Measurements from ENCODE around the gene RBM5.

RBM5 gene

GRCh38 chr3:50139718-50140423 lies 51.2 kb downstream of the RBM5 start:
- Histone ChIP-seq H3K4me1 (ENCODE audit: control insufficient read depth, insufficient read depth, low read length) (peaks cover 37% of the 10 kb centered on the region), H3K9me3 (ENCODE audit: control insufficient read depth, insufficient read depth, low read depth, low read length) (no peaks in the 10 kb centered on the region), H3K36me3 (ENCODE audit: control insufficient read depth, insufficient read depth, low read length) (no peaks in the 10 kb centered on the region), H3K9ac (ENCODE audit: low read length) (no peak overlapping the region), H3K4me3 (ENCODE audit: low read depth, low read length) (no peak overlapping the region), H3K27ac (ENCODE audit: low read depth, low read length) (no peak overlapping the region), H3K27me3 (ENCODE audit: control insufficient read depth, insufficient read depth, low read length) (no peaks in the 10 kb centered on the region)

GRCh38 chr3:50140990-50141389 lies 52.3 kb downstream of the RBM5 start:
- Histone ChIP-seq H3K9me3 (ENCODE audit: control insufficient read depth, insufficient read depth, low read depth, low read length) (no peaks in the 10 kb centered on the region), H3K27ac (ENCODE audit: low read depth, low read length) (no peak overlapping the region), H3K4me3 (ENCODE audit: low read depth, low read length) (no peak overlapping the region), H3K27me3 (ENCODE audit: control insufficient read depth, insufficient read depth, low read length) (no peaks in the 10 kb centered on the region), H3K36me3 (ENCODE audit: control insufficient read depth, insufficient read depth, low read length) (no peaks in the 10 kb centered on the region), H3K9ac (ENCODE audit: low read length) (no peak overlapping the region), H3K4me1 (ENCODE audit: control insufficient read depth, insufficient read depth, low read length) (peaks cover 37% of the 10 kb centered on the region)

GRCh38 chr3:50146316-50146901 lies 57.7 kb downstream of the RBM5 start:
- H3K9ac ChIP-seq (ENCODE audit: low read length), result no peak overlapping the region
- no peak overlapping the region for H3K27ac ChIP-seq (ENCODE audit: low read depth, low read length)
- H3K4me3 ChIP-seq (ENCODE audit: low read depth, low read length), result no peak overlapping the region
- no peaks in the 10 kb centered on the region for H3K9me3 ChIP-seq (ENCODE audit: control insufficient read depth, insufficient read depth, low read depth, low read length)
- H3K4me1 ChIP-seq (ENCODE audit: control insufficient read depth, insufficient read depth, low read length), result peaks cover 26% of the 10 kb centered on the region
- no peaks in the 10 kb centered on the region for H3K27me3 ChIP-seq (ENCODE audit: control insufficient read depth, insufficient read depth, low read length)
- no peaks in the 10 kb centered on the region for H3K36me3 ChIP-seq (ENCODE audit: control insufficient read depth, insufficient read depth, low read length)

GRCh38 chr3:50147016-50147415 lies 58.3 kb downstream of the RBM5 start:
- no peaks in the 10 kb centered on the region for H3K9me3 ChIP-seq (ENCODE audit: control insufficient read depth, insufficient read depth, low read depth, low read length)
- no peak overlapping the region for H3K4me3 ChIP-seq (ENCODE audit: low read depth, low read length)
- peaks cover 32% of the 10 kb centered on the region for H3K4me1 ChIP-seq (ENCODE audit: control insufficient read depth, insufficient read depth, low read length)
- no peaks in the 10 kb centered on the region for H3K36me3 ChIP-seq (ENCODE audit: control insufficient read depth, insufficient read depth, low read length)
- 0 out of 2 replicates have a peak, but pooled peaks cover 3% of the 10 kb centered on the region for H3K27me3 ChIP-seq (ENCODE audit: control insufficient read depth, insufficient read depth, low read length)
- no peak overlapping the region for H3K9ac ChIP-seq (ENCODE audit: low read length)
- no peak overlapping the region for H3K27ac ChIP-seq (ENCODE audit: low read depth, low read length)

GRCh38 chr3:50147447-50147846 lies 58.7 kb downstream of the RBM5 start:
- Histone ChIP-seq H3K9me3 (ENCODE audit: control insufficient read depth, insufficient read depth, low read depth, low read length) (no peaks in the 10 kb centered on the region), H3K27ac (ENCODE audit: low read depth, low read length) (no peak overlapping the region), H3K4me3 (ENCODE audit: low read depth, low read length) (no peak overlapping the region), H3K9ac (ENCODE audit: low read length) (no peak overlapping the region), H3K27me3 (ENCODE audit: control insufficient read depth, insufficient read depth, low read length) (0 out of 2 replicates have a peak, but pooled peaks cover 7% of the 10 kb centered on the region), H3K36me3 (ENCODE audit: control insufficient read depth, insufficient read depth, low read length) (no peaks in the 10 kb centered on the region), H3K4me1 (ENCODE audit: control insufficient read depth, insufficient read depth, low read length) (peaks cover 35% of the 10 kb centered on the region)

GRCh38 chr3:50147861-50148260 lies 59.1 kb downstream of the RBM5 start:
- peaks cover 9% of the 10 kb centered on the region for H3K27me3 ChIP-seq (ENCODE audit: control insufficient read depth, insufficient read depth, low read length)
- H3K27ac ChIP-seq (ENCODE audit: low read depth, low read length), result no peak overlapping the region
- peaks cover 35% of the 10 kb centered on the region for H3K4me1 ChIP-seq (ENCODE audit: control insufficient read depth, insufficient read depth, low read length)
- H3K36me3 ChIP-seq (ENCODE audit: control insufficient read depth, insufficient read depth, low read length), result no peaks in the 10 kb centered on the region
- no peak overlapping the region for H3K9ac ChIP-seq (ENCODE audit: low read length)
- no peaks in the 10 kb centered on the region for H3K9me3 ChIP-seq (ENCODE audit: control insufficient read depth, insufficient read depth, low read depth, low read length)
- H3K4me3 ChIP-seq (ENCODE audit: low read depth, low read length), result no peak overlapping the region

GRCh38 chr3:50150404-50150750 lies 61.7 kb downstream of the RBM5 start:
- Histone ChIP-seq H3K9ac (ENCODE audit: low read length) (no peak overlapping the region), H3K4me1 (ENCODE audit: control insufficient read depth, insufficient read depth, low read length) (peaks cover 39% of the 10 kb centered on the region), H3K27me3 (ENCODE audit: control insufficient read depth, insufficient read depth, low read length) (peaks cover 26% of the 10 kb centered on the region), H3K27ac (ENCODE audit: low read depth, low read length) (no peak overlapping the region), H3K4me3 (ENCODE audit: low read depth, low read length) (no peak overlapping the region), H3K36me3 (ENCODE audit: control insufficient read depth, insufficient read depth, low read length) (no peaks in the 10 kb centered on the region), H3K9me3 (ENCODE audit: control insufficient read depth, insufficient read depth, low read depth, low read length) (no peaks in the 10 kb centered on the region)

- H3K9ac ChIP-seq (ENCODE audit: low read length), result no peak overlapping the region
- no peaks in the 10 kb centered on the region for H3K36me3 ChIP-seq (ENCODE audit: control insufficient read depth, insufficient read depth, low read length)
- H3K4me1 ChIP-seq (ENCODE audit: control insufficient read depth, insufficient read depth, low read length), result peaks cover 42% of the 10 kb centered on the region
- H3K9me3 ChIP-seq (ENCODE audit: control insufficient read depth, insufficient read depth, low read depth, low read length), result no peaks in the 10 kb centered on the region
- H3K27ac ChIP-seq (ENCODE audit: low read depth, low read length), result no peak overlapping the region
- no peak overlapping the region for H3K4me3 ChIP-seq (ENCODE audit: low read depth, low read length)
- peaks cover 32% of the 10 kb centered on the region for H3K27me3 ChIP-seq (ENCODE audit: control insufficient read depth, insufficient read depth, low read length)
Observed at GRCh38 chr3:50150863-50151686, 62.4 kb downstream of the RBM5 start.

GRCh38 chr3:50151728-50152127 lies 63.0 kb downstream of the RBM5 start:
- Histone ChIP-seq H3K27me3 (ENCODE audit: control insufficient read depth, insufficient read depth, low read length) (peaks cover 39% of the 10 kb centered on the region), H3K36me3 (ENCODE audit: control insufficient read depth, insufficient read depth, low read length) (no peaks in the 10 kb centered on the region), H3K9ac (ENCODE audit: low read length) (no peak overlapping the region), H3K9me3 (ENCODE audit: control insufficient read depth, insufficient read depth, low read depth, low read length) (no peaks in the 10 kb centered on the region), H3K4me1 (ENCODE audit: control insufficient read depth, insufficient read depth, low read length) (peaks cover 45% of the 10 kb centered on the region), H3K4me3 (ENCODE audit: low read depth, low read length) (no peak overlapping the region), H3K27ac (ENCODE audit: low read depth, low read length) (no peak overlapping the region)

- Histone ChIP-seq H3K4me3 (ENCODE audit: low read depth, low read length) (peak overlapping the region; percentile 57), H3K4me1 (ENCODE audit: control insufficient read depth, insufficient read depth, low read length) (peaks cover 60% of the 10 kb centered on the region), H3K27ac (ENCODE audit: low read depth, low read length) (no peak overlapping the region), H3K9ac (ENCODE audit: low read length) (no peak overlapping the region), H3K27me3 (ENCODE audit: control insufficient read depth, insufficient read depth, low read length) (peaks cover 41% of the 10 kb centered on the region), H3K36me3 (ENCODE audit: control insufficient read depth, insufficient read depth, low read length) (no peaks in the 10 kb centered on the region), H3K9me3 (ENCODE audit: control insufficient read depth, insufficient read depth, low read depth, low read length) (no peaks in the 10 kb centered on the region)
Observed at GRCh38 chr3:50153782-50154475, 65.2 kb downstream of the RBM5 start.

GRCh38 chr3:50154476-50154839 lies 65.7 kb downstream of the RBM5 start:
- Histone ChIP-seq H3K36me3 (ENCODE audit: control insufficient read depth, insufficient read depth, low read length) (no peaks in the 10 kb centered on the region), H3K27ac (ENCODE audit: low read depth, low read length) (no peak overlapping the region), H3K4me1 (ENCODE audit: control insufficient read depth, insufficient read depth, low read length) (peaks cover 64% of the 10 kb centered on the region), H3K9ac (ENCODE audit: low read length) (no peak overlapping the region), H3K9me3 (ENCODE audit: control insufficient read depth, insufficient read depth, low read depth, low read length) (no peaks in the 10 kb centered on the region), H3K4me3 (ENCODE audit: low read depth, low read length) (peak overlapping the region; percentile 57), H3K27me3 (ENCODE audit: control insufficient read depth, insufficient read depth, low read length) (peaks cover 41% of the 10 kb centered on the region)
